WTC11 (cell line): ENCODE measurements around the gene FHAD1. TPM values are rescaled to one million over a fixed set of nuclear protein-coding genes. Genes with fewer than 3 reads are reported as not detected.

Experiments used
- ATAC-seq: fragments of 200-7000 bp; cut with Tn5 transposase; 2 replicates; pipeline ENCODE4 v1.10.0; 2021; ENCODE audit warnings: mild to moderate bottlenecking, moderate library complexity
- CTCF ChIA-PET: fragments of 300-600 bp; sonication (Branson Sonifier 250); formaldehyde crosslinking; loops from one replicate; lab custom pipeline; 2021; ENCODE audit warnings: antibody characterized with exemption; lab: Charles Lee
- POLR2A ChIA-PET: fragments of 350-600 bp; sonication (Branson Sonifier 250); formaldehyde crosslinking; loops from one replicate; lab custom pipeline; 2021; ENCODE audit warnings: antibody characterized with exemption; lab: Charles Lee
- DNase-seq: peaks from one replicate; pipeline ENCODE4 v3.0.0; 2021; ENCODE audit warnings: low spot score
- H3K27ac Mint-ChIP-seq: 2 replicates; pipeline ENCODE4 v1.8.0; 2021; ENCODE audit warnings: mixed read lengths
- H3K27me3 Mint-ChIP-seq: 2 replicates; pipeline ENCODE4 v1.8.0; 2021; ENCODE audit warnings: low read depth, mild to moderate bottlenecking, moderate library complexity, mixed read lengths
- H3K36me3 Mint-ChIP-seq: 2 replicates; pipeline ENCODE4 v1.8.0; 2021; ENCODE audit warnings: mixed read lengths
- H3K4me1 Mint-ChIP-seq: 2 replicates; pipeline ENCODE4 v1.8.0; 2022; ENCODE audit warnings: mixed read lengths
- H3K4me3 Mint-ChIP-seq: 2 replicates; pipeline ENCODE4 v1.8.0; 2021; ENCODE audit warnings: mild to moderate bottlenecking, moderate library complexity, mixed read lengths
- H3K9me3 Mint-ChIP-seq: 2 replicates; pipeline ENCODE4 v1.8.0; 2021; ENCODE audit warnings: mixed read lengths
- ATF6 ChIP-seq: sonication (generic); formaldehyde crosslinking; IDR thresholded peaks from 2 replicates; pipeline ENCODE4 v1.8.1; 2023; ENCODE audit warnings: mild to moderate bottlenecking, missing genetic modification reagents
- E2F4 ChIP-seq: sonication (generic); formaldehyde crosslinking; IDR thresholded peaks from 2 replicates; pipeline ENCODE4 v1.8.1; 2022; ENCODE audit warnings: low read depth, mild to moderate bottlenecking, moderate library complexity, missing genetic modification reagents, borderline replicate concordance
- ETV6 ChIP-seq: sonication (generic); formaldehyde crosslinking; IDR thresholded peaks from 2 replicates; pipeline ENCODE4 v1.8.1; 2022; ENCODE audit warnings: mild to moderate bottlenecking, missing genetic modification reagents
- FOXJ3 ChIP-seq: sonication (generic); formaldehyde crosslinking; IDR thresholded peaks from 2 replicates; pipeline ENCODE4 v1.9.0; 2021; ENCODE audit warnings: missing genetic modification reagents, mild to moderate bottlenecking, borderline replicate concordance
- KAT7 ChIP-seq: sonication (generic); formaldehyde crosslinking; IDR thresholded peaks from 2 replicates; pipeline ENCODE4 v1.8.1; 2023; ENCODE audit warnings: missing genetic modification reagents, mild to moderate bottlenecking, borderline replicate concordance
- MXD4 ChIP-seq: fragments of 250-450 bp; sonication (Bioruptor Pico); IDR thresholded peaks from 2 replicates; pipeline ENCODE4 v1.8.0; 2021; ENCODE audit warnings: mild to moderate bottlenecking, moderate library complexity, borderline replicate concordance
- MYBL2 ChIP-seq: sonication (generic); formaldehyde crosslinking; IDR thresholded peaks from 2 replicates; pipeline ENCODE4 v1.8.1; 2023; ENCODE audit warnings: mild to moderate bottlenecking, moderate library complexity, missing genetic modification reagents
- NFYB ChIP-seq: sonication (generic); formaldehyde crosslinking; conservative IDR thresholded peaks from 2 replicates; pipeline ENCODE4 v1.8.0; 2022; ENCODE audit warnings: low read depth, missing genetic modification reagents
- NR1H2 ChIP-seq: sonication (generic); formaldehyde crosslinking; IDR thresholded peaks from 2 replicates; pipeline ENCODE4 v1.9.0; 2021; ENCODE audit warnings: mild to moderate bottlenecking, moderate library complexity, missing genetic modification reagents
- PRDM15 ChIP-seq: sonication (generic); formaldehyde crosslinking; IDR thresholded peaks from 2 replicates; pipeline ENCODE4 v1.8.0; 2022; ENCODE audit warnings: missing genetic modification reagents
- SMAD4 ChIP-seq: sonication (generic); formaldehyde crosslinking; IDR thresholded peaks from 2 replicates; pipeline ENCODE4 v1.8.0; 2022; ENCODE audit warnings: mild to moderate bottlenecking, missing genetic modification reagents
- USF2 ChIP-seq: sonication (generic); formaldehyde crosslinking; IDR thresholded peaks from 2 replicates; pipeline ENCODE4 v1.8.1; 2023; ENCODE audit warnings: mild to moderate bottlenecking, missing genetic modification reagents, moderate library complexity
- ZBTB21 ChIP-seq: sonication (generic); formaldehyde crosslinking; IDR thresholded peaks from 2 replicates; pipeline ENCODE4 v1.8.1; 2023; ENCODE audit warnings: mild to moderate bottlenecking, missing genetic modification reagents, borderline replicate concordance
- ZNF121 ChIP-seq: sonication (generic); formaldehyde crosslinking; IDR thresholded peaks from 2 replicates; pipeline ENCODE4 v1.8.0; 2023; ENCODE audit warnings: missing genetic modification reagents
- ZNF232 ChIP-seq: sonication (generic); formaldehyde crosslinking; IDR thresholded peaks from 2 replicates; pipeline ENCODE4 v1.8.0; 2022; ENCODE audit warnings: mild to moderate bottlenecking, missing genetic modification reagents
- ZNF425 ChIP-seq: fragments of 250-450 bp; sonication (Bioruptor Pico); conservative IDR thresholded peaks from 2 replicates; pipeline ENCODE4 v1.9.0; 2021; ENCODE audit warnings: mild to moderate bottlenecking
- total RNA-seq: library from RNA; stranded (reverse); gene quantifications from 3 replicates; pipeline ENCODE4 v1.2.3, GENCODE V29; 2021
- TF ChIP-seq, protein P1 (sequence below): fragments of 250-450 bp; sonication (Bioruptor Pico); IDR thresholded peaks from 2 replicates; pipeline ENCODE4 v1.9.0; 2021; ENCODE audit warnings: mild to moderate bottlenecking
- TF ChIP-seq, protein P2 (sequence below): fragments of 200-600 bp; IDR thresholded peaks from 2 replicates; pipeline ENCODE4 v1.8.0; 2022; ENCODE audit warnings: antibody characterized with exemption

FHAD1 gene
- total RNA-seq, 1 experiment from 2014 or later, result 3.0 TPM

DNA sequence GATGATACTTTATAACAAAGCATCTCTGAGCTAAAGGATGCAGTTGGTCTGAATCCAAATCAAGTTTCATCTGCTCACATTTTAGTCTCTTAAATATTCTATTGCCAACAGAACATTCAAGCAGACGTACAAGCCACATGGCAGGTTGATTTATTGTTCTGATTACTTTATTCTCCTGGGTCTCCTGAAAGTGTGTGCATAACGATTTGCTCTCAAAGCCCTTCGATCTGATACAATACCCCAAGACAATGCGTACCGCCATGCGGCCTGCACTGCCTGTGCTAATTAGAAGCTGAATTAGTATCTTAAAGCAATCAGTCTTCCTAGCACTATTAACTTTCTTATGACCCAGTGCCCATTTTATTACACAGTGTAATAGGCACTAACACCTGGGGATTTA is 56.9 kb downstream of the FHAD1 start (continued):
- TF ChIP-seq NR1H2 (no peak), SMAD4 (no peak), FOXJ3 (CRISPR knock-in tag) (no peak), USF2 (CRISPR knock-in tag) (no peak), E2F4 (CRISPR knock-in tag) (no peak), ZNF232 (CRISPR knock-in tag) (no peak), NFYB (CRISPR knock-in tag) (no peak), MXD4 (CRISPR knock-in tag) (no peak), ETV6 (CRISPR knock-in tag) (no peak), KAT7 (CRISPR knock-in tag) (no peak), ZBTB21 (CRISPR knock-in tag) (no peak)
- TF ChIP-seq, protein P1, sequence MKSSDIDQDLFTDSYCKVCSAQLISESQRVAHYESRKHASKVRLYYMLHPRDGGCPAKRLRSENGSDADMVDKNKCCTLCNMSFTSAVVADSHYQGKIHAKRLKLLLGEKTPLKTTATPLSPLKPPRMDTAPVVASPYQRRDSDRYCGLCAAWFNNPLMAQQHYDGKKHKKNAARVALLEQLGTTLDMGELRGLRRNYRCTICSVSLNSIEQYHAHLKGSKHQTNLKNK, result no peak

DNA sequence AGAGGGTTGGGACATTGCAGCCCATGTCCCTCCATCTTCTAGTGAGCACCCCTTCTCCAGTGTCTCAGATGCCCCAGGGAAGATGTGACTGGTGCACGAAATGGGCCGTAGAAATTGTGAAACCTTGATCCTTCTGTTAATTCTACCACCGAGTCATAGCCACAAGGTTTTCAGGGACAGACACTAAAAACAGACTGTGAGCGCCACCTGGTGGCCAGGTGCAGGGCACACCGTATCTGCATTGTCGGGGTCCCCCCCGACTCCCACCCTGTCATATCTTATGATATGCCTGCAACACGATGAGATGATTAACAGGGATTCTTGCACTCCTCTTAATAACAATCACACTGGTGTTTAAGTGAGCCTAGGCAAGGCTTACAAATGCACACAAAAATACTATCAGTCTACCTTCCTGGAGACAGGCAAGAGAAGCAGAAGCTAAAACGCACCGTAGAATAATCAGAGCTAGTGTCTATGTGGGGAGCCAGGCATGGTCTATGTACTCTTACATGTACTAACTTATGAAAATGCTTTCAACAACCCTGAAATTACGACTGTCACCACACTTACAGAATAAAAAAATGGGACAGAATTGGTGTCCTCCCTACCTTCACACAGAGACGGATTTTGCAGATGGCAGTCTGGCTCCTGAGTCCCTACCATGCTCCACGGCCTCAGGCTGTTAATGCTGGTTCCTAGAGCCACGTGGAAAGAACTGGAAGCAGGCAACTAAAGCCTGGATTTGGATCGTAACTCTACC is 57.9 kb downstream of the FHAD1 start:
- POLR2A ChIA-PET, result no interaction called here
- Mint-ChIP-seq H3K27me3 (peaks cover 12% of the 10 kb centered on the region), H3K9me3 (peaks cover 20% of the 10 kb centered on the region), H3K27ac (no peak overlapping the region)
- TF ChIP-seq ETV6 (CRISPR knock-in tag), result 0 out of 2 replicates have a peak, but pooled peaks have one; percentile 28
- TF ChIP-seq, protein P2, sequence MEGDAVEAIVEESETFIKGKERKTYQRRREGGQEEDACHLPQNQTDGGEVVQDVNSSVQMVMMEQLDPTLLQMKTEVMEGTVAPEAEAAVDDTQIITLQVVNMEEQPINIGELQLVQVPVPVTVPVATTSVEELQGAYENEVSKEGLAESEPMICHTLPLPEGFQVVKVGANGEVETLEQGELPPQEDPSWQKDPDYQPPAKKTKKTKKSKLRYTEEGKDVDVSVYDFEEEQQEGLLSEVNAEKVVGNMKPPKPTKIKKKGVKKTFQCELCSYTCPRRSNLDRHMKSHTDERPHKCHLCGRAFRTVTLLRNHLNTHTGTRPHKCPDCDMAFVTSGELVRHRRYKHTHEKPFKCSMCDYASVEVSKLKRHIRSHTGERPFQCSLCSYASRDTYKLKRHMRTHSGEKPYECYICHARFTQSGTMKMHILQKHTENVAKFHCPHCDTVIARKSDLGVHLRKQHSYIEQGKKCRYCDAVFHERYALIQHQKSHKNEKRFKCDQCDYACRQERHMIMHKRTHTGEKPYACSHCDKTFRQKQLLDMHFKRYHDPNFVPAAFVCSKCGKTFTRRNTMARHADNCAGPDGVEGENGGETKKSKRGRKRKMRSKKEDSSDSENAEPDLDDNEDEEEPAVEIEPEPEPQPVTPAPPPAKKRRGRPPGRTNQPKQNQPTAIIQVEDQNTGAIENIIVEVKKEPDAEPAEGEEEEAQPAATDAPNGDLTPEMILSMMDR, result peak; percentile 92
- no peak for TF ChIP-seq ZNF121 (CRISPR knock-in tag)
- TF ChIP-seq ZNF425 (CRISPR knock-in tag), result no peak
- TF ChIP-seq, all 79 proteins: peak for 2
- CTCF ChIA-PET, result interaction anchor here (0.6 to 3.3 kb wide), 16 partner anchors 13 to 743 kb away, joined by 3 to 33 read pairs (median 4); partner anchors contain the start of gene TMEM51
- ATAC-seq (peak; percentile 90), DNase-seq (peak; percentile 87)
- Mint-ChIP-seq H3K36me3 (peaks cover 23% of the 10 kb centered on the region), H3K4me3 (no peak overlapping the region), H3K4me1 (no peaks in the 10 kb centered on the region)

DNA sequence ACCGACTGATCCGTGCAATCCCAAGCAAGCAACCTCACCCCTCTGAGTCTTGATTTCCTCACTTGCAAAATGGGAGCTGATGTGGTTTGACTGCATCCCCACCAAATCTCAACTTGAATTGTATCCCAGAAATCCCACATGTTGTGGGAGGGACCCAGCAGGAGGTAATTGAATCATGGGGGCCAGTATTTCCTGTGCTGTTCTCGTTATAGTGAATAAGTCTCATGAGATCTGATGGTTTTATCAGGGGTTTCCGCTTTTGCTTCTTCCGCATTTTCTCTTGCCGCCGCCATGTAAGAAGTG is 58.4 kb downstream of the FHAD1 start:
- peaks cover 23% of the 10 kb centered on the region for H3K36me3 Mint-ChIP-seq
- H3K4me3 Mint-ChIP-seq, result no peak overlapping the region
- POLR2A ChIA-PET, result no interaction called here
- H3K27ac Mint-ChIP-seq, result no peak overlapping the region
- TF ChIP-seq ATF6 (CRISPR knock-in tag) (no peak), MYBL2 (CRISPR knock-in tag) (no peak), PRDM15 (CRISPR knock-in tag) (no peak)
- TF ChIP-seq, all 79 proteins: peak for 0
- H3K4me1 Mint-ChIP-seq, result no peaks in the 10 kb centered on the region
- ATAC-seq (no peak), DNase-seq (no peak)
- peaks cover 20% of the 10 kb centered on the region for H3K9me3 Mint-ChIP-seq
- peaks cover 12% of the 10 kb centered on the region for H3K27me3 Mint-ChIP-seq
- CTCF ChIA-PET, result interaction anchor here (0.6 to 3.3 kb wide), 14 partner anchors 12 to 744 kb away, joined by 3 to 33 read pairs (median 4); partner anchors contain the start of gene TMEM51
